ENCODE data around the gene NATD1. TPM values are rescaled to one million over a fixed set of nuclear protein-coding genes. Genes with fewer than 3 reads are reported as not detected.

NATD1 gene
- polyA plus RNA-seq, 1 of the 3 experiments (the other 2 are of a cell fraction), result 3.9 TPM

GRCh38 chr17:21287703-21288449 lies 34.7 kb upstream of the NATD1 start (continued):
- TF ChIP-seq EP300 (IDR thresholded peaks at IDR 0.05; ENCODE audit: borderline replicate concordance in 1 of 2, low read depth in 1 of 2, low read length in 1 of 2), result peak in 1 of 2 experiments; percentile 93; a peak in 2 of 4 replicates
- no peak for TF ChIP-seq NRF1 (IDR thresholded peaks at IDR 0.05; ENCODE audit: low read depth, low read length)
- TF ChIP-seq, protein P1, sequence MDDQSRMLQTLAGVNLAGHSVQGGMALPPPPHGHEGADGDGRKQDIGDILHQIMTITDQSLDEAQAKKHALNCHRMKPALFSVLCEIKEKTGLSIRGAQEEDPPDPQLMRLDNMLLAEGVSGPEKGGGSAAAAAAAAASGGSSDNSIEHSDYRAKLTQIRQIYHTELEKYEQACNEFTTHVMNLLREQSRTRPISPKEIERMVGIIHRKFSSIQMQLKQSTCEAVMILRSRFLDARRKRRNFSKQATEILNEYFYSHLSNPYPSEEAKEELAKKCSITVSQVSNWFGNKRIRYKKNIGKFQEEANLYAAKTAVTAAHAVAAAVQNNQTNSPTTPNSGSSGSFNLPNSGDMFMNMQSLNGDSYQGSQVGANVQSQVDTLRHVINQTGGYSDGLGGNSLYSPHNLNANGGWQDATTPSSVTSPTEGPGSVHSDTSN (IDR thresholded peaks at IDR 0.05), result peak; percentile 85
- peak; percentile 95 for TF ChIP-seq RXRA (IDR thresholded peaks at IDR 0.05; ENCODE audit: borderline replicate concordance, low read depth)
- TF ChIP-seq, protein P2, sequence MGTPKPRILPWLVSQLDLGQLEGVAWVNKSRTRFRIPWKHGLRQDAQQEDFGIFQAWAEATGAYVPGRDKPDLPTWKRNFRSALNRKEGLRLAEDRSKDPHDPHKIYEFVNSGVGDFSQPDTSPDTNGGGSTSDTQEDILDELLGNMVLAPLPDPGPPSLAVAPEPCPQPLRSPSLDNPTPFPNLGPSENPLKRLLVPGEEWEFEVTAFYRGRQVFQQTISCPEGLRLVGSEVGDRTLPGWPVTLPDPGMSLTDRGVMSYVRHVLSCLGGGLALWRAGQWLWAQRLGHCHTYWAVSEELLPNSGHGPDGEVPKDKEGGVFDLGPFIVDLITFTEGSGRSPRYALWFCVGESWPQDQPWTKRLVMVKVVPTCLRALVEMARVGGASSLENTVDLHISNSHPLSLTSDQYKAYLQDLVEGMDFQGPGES (IDR thresholded peaks at IDR 0.05; ENCODE audit: low read depth, low read length), result no peak
- no peak for TF ChIP-seq MXI1 (IDR thresholded peaks at IDR 0.05; ENCODE audit: low read depth, low read length)
- TF ChIP-seq SMC3 (IDR thresholded peaks at IDR 0.05; ENCODE audit: low read depth, low read length), result no peak
- TF ChIP-seq TEAD4 (IDR thresholded peaks at IDR 0.05; ENCODE audit: borderline replicate concordance, insufficient read depth), result peak; percentile 94
- TF ChIP-seq RAD21 (IDR thresholded peaks at IDR 0.05; ENCODE audit: low read length), result no peak

GRCh38 chr17:21286909-21287702 lies 33.9 kb upstream of the NATD1 start:
- H3K9me2 ChIP-seq, result no peaks in the 10 kb centered on the region
- TF ChIP-seq SIN3A (IDR thresholded peaks at IDR 0.05; ENCODE audit: borderline replicate concordance, low read depth, low read length) (no peak), MEF2A (IDR thresholded peaks at IDR 0.05; ENCODE audit: borderline replicate concordance, low read depth) (no peak), NFIC (IDR thresholded peaks at IDR 0.05; ENCODE audit: borderline replicate concordance) (no peak), FOSL2 (IDR thresholded peaks at IDR 0.05; ENCODE audit: borderline replicate concordance, low read depth) (no peak), FOXM1 (IDR thresholded peaks at IDR 0.05; ENCODE audit: low read depth) (no peak), ZBTB33 (IDR thresholded peaks at IDR 0.05; ENCODE audit: borderline replicate concordance, low read depth) (no peak), TCF12 (IDR thresholded peaks at IDR 0.05) (no peak), TAF1 (IDR thresholded peaks at IDR 0.05; ENCODE audit: borderline replicate concordance, low read depth, low read length) (no peak), FOXJ3 (CRISPR knock-in tag; IDR thresholded peaks at IDR 0.05) (no peak), EP300 (IDR thresholded peaks at IDR 0.05; ENCODE audit: borderline replicate concordance in 1 of 2, low read depth in 1 of 2, low read length in 1 of 2) (no peak), REST (IDR thresholded peaks at IDR 0.05; ENCODE audit: low read depth, low read length) (no peak)
- TF ChIP-seq, protein P2 (IDR thresholded peaks at IDR 0.05; ENCODE audit: low read depth, low read length), result no peak

More at GRCh38 chr17:21286909-21287702, 33.9 kb upstream of the NATD1 start:
- Histone ChIP-seq H3K4me1 (ENCODE audit: control insufficient read depth in 1 of 2, insufficient read depth in 2 of 2, low read depth in 1 of 2, low read length in 1 of 2) (peaks cover 39 to 63% of the 10 kb centered on the region in 2 experiments), H3F3A (replicated peaks; ENCODE audit: insufficient read depth) (peaks cover 27% of the 10 kb centered on the region), H3K4me2 (peak overlapping the region; percentile 98), H3K36me3 (replicated peaks in 1 of 2; ENCODE audit: control insufficient read depth in 1 of 2, insufficient read depth in 2 of 2, low read length in 1 of 2) (no peaks in the 10 kb centered on the region), H3K27ac (ENCODE audit: low read depth in 2 of 2, low read length in 1 of 2) (peak overlapping the region; percentile 56 to 98), H3K27me3 (ENCODE audit: insufficient read depth) (no peaks in the 10 kb centered on the region), H4K20me1 (ENCODE audit: insufficient read depth) (peaks cover 60% of the 10 kb centered on the region), H2AFZ (ENCODE audit: low read depth) (no peak overlapping the region), H3K9ac (peak overlapping the region; percentile 90), H3K79me2 (ENCODE audit: insufficient read depth) (peaks cover 75% of the 10 kb centered on the region), H3K4me3 (ENCODE audit: low read depth in 2 of 2, low read length in 1 of 2) (peak overlapping the region; percentile 90 to 91; a peak in 3 of 4 replicates), H3K9me3 (no peaks in the 10 kb centered on the region)
- 53% methylated on average over 4 of the region's 9 CpGs for WGBS (ENCODE audit: low lambda C conversion rate)
- CTCF ChIA-PET, result interaction anchor here (1.2 to 4.0 kb wide), 7 partner anchors 8 to 225 kb away, joined by 3 to 26 read pairs (median 8); no protein-coding TSS in a partner anchor
- no peak for DNase-seq
- POLR2A ChIA-PET, result interaction anchor here (1.8 kb wide), 1 partner anchor 13 kb away, joined by 5 read pairs; no protein-coding TSS in a partner anchor

Data from SK-N-SH (cell line).